GM13977 (cell line): Measurements from ENCODE around the gene MOK.

Source experiments
- DNase-seq: peaks from one replicate; pipeline ENCODE4 v3.0.0; 2012; ENCODE audit warnings: low spot score
- CTCF ChIP-seq: IDR thresholded peaks from 2 replicates; pipeline ENCODE4 v1.5.1; 2012; ENCODE audit warnings: mild to moderate bottlenecking, control low read depth; ENCODE audit not compliant: insufficient read depth; ENCODE audit errors: extremely low read depth, missing control alignments
- in situ Hi-C: fragments of 300-500 bp; cut with MboI; formaldehyde crosslinking; loops from one replicate; pipeline ENCODE4 v1.12.0; 2022; ENCODE audit warnings: low sequenced_read_pairs, low pct_unique_long_range_greater_than_20kb, mixed read lengths, inconsistent platforms; ENCODE audit not compliant: unreplicated experiment

Gene MOK

GRCh38 chr14:102210421-102211042, 94.4 kb downstream of the MOK start:
- no peak for TF ChIP-seq CTCF
- no peak for DNase-seq
- in situ Hi-C loops = no loop called here

- no peak for TF ChIP-seq CTCF
- in situ Hi-C loops = no loop called here
- no peak for DNase-seq
Measured at GRCh38 chr14:102209224-102209966, 95.6 kb downstream of the MOK start.

- no peak for DNase-seq
- in situ Hi-C loops = no loop called here
- TF ChIP-seq CTCF = no peak
Measured at GRCh38 chr14:102208741-102209140, 96.2 kb downstream of the MOK start.

GRCh38 chr14:102207831-102208365, 97.1 kb downstream of the MOK start:
- in situ Hi-C loops = no loop called here
- no peak for TF ChIP-seq CTCF
- no peak for DNase-seq

GRCh38 chr14:102206918-102207317, 98.0 kb downstream of the MOK start:
- TF ChIP-seq CTCF = no peak
- no peak for DNase-seq
- in situ Hi-C loops = no loop called here

- in situ Hi-C loops = no loop called here
- DNase-seq = no peak
- TF ChIP-seq CTCF = no peak
Measured at GRCh38 chr14:102205560-102205959, 99.4 kb downstream of the MOK start.
